ENCODE measurements around the gene ZNF263.

Gene ZNF263

DNA sequence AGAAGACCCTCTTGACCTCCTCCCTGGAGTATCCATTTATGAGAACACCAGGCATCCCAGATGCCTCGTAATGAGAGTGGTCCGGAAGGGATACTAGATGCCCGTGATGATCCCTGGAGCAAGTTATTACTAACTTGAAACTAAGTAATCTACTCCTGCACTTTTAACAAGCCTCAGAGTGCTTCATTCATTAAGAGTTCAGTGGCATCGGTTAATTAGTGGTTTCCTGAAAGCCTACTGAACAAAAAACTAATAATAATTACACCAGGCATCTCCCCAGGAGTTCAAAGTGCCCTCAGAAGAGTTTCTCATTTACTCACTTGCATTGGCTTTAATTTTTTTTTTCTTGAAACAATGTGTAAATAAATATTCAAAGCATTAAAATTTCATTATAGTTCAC is 44.2 kb downstream of the ZNF263 start:
- no peak for DNase-seq (ENCODE audit: low read depth)

DNA sequence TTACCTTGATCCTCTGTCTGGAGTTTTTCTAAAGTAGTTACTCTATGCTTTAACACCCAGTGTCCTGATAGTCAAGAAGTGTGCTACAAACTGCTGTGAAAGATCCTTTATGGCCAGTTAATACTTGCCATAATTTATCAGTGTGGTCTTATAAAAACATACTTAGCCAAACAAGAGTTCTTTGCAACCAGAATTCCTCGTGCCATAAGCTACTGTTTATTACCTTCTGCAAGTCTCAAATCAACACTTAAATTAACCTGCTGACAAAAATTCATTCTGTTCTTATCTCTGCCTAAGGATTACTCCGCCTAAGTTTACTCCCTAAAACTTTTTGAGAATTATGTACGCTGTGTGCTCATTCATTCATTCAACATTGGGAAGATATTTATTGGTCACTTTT is 44.8 kb downstream of the ZNF263 start:
- no peak for DNase-seq (ENCODE audit: low read depth)

DNA sequence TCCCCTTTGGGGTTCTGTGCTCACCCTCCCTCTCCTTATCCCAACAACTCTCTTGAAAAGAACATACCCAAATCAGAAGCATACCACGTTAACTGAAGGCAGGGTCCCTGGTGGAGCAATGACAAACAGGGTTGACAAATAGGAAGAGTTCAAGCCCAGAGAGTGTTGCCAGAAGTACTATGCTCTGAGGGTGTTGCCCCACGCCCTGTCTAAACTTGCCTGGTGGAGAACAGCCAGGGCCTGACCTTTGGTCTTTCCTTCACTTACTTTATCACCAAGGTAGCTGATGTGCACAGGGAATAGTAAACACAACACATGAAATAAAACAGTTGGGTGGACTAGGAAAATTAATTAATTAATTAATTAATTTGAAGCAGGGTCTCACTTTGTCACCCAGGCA is 45.4 kb downstream of the ZNF263 start:
- no peak for DNase-seq (ENCODE audit: low read depth)
